ENCODE results near the gene IPO8.

Gene IPO8

GRCh38 chr12:30587782-30588181, 107.9 kb downstream of the IPO8 start:
- H2AFZ ChIP-seq (ENCODE audit: low read length) = no peak overlapping the region
- H3K36me3 ChIP-seq (replicated peaks; ENCODE audit: insufficient read depth, low read length) = no peaks in the 10 kb centered on the region
- H3K9me3 ChIP-seq (replicated peaks; ENCODE audit: insufficient read depth, low read length) = no peaks in the 10 kb centered on the region
- H3K79me2 ChIP-seq (ENCODE audit: low read length) = no peaks in the 10 kb centered on the region
- H3K27ac ChIP-seq (ENCODE audit: low read length) = no peak overlapping the region
- H3K4me2 ChIP-seq (ENCODE audit: low read depth, low read length) = no peak overlapping the region
- no peak overlapping the region for H3K9ac ChIP-seq (ENCODE audit: low read length)
- H3K9me2 ChIP-seq (replicated peaks; ENCODE audit: insufficient read depth, low read length) = no peaks in the 10 kb centered on the region
- H4K20me1 ChIP-seq (ENCODE audit: insufficient read depth, low read length) = no peaks in the 10 kb centered on the region
- no peak overlapping the region for H3K4me3 ChIP-seq (ENCODE audit: low read length)
- H3K27me3 ChIP-seq (replicated peaks; ENCODE audit: insufficient read depth, low read length) = no peaks in the 10 kb centered on the region
- TF ChIP-seq EZH2 (optimal IDR thresholded peaks at IDR 0.05; ENCODE audit: low read depth, low read length) (no peak), CTCF (IDR thresholded peaks at IDR 0.05; ENCODE audit: low read length) (no peak), EZH2phosphoT487 (IDR thresholded peaks at IDR 0.05; ENCODE audit: low read length) (no peak)
- H3F3A ChIP-seq (ENCODE audit: insufficient read depth, low read length) = no peaks in the 10 kb centered on the region
- no peaks in the 10 kb centered on the region for H3K4me1 ChIP-seq (ENCODE audit: low read length)
- no peak for DNase-seq

GRCh38 chr12:30585877-30586276, 109.8 kb downstream of the IPO8 start:
- no peaks in the 10 kb centered on the region for H3K27me3 ChIP-seq (replicated peaks; ENCODE audit: insufficient read depth, low read length)
- TF ChIP-seq EZH2phosphoT487 (IDR thresholded peaks at IDR 0.05; ENCODE audit: low read length) = no peak
- no peak for TF ChIP-seq EZH2 (optimal IDR thresholded peaks at IDR 0.05; ENCODE audit: low read depth, low read length)
- TF ChIP-seq CTCF (IDR thresholded peaks at IDR 0.05; ENCODE audit: low read length) = no peak
- H3K4me3 ChIP-seq (ENCODE audit: low read length) = no peak overlapping the region
- no peaks in the 10 kb centered on the region for H3K4me1 ChIP-seq (ENCODE audit: low read length)
- H2AFZ ChIP-seq (ENCODE audit: low read length) = no peak overlapping the region
- no peak overlapping the region for H3K9ac ChIP-seq (ENCODE audit: low read length)
- no peaks in the 10 kb centered on the region for H3K9me3 ChIP-seq (replicated peaks; ENCODE audit: insufficient read depth, low read length)
- no peak overlapping the region for H3K4me2 ChIP-seq (ENCODE audit: low read depth, low read length)
- no peaks in the 10 kb centered on the region for H4K20me1 ChIP-seq (ENCODE audit: insufficient read depth, low read length)
- no peak for DNase-seq
- H3K79me2 ChIP-seq (ENCODE audit: low read length) = no peaks in the 10 kb centered on the region
- H3K36me3 ChIP-seq (replicated peaks; ENCODE audit: insufficient read depth, low read length) = no peaks in the 10 kb centered on the region
- no peaks in the 10 kb centered on the region for H3K9me2 ChIP-seq (replicated peaks; ENCODE audit: insufficient read depth, low read length)
- H3F3A ChIP-seq (ENCODE audit: insufficient read depth, low read length) = no peaks in the 10 kb centered on the region
- no peak overlapping the region for H3K27ac ChIP-seq (ENCODE audit: low read length)

GRCh38 chr12:30582943-30583342, 112.7 kb downstream of the IPO8 start:
- no peak overlapping the region for H3K27ac ChIP-seq (ENCODE audit: low read length)
- no peaks in the 10 kb centered on the region for H3K36me3 ChIP-seq (replicated peaks; ENCODE audit: insufficient read depth, low read length)
- no peaks in the 10 kb centered on the region for H3K9me3 ChIP-seq (replicated peaks; ENCODE audit: insufficient read depth, low read length)
- no peak overlapping the region for H3K4me3 ChIP-seq (ENCODE audit: low read length)
- no peaks in the 10 kb centered on the region for H3F3A ChIP-seq (ENCODE audit: insufficient read depth, low read length)
- H3K9me2 ChIP-seq (replicated peaks; ENCODE audit: insufficient read depth, low read length) = no peaks in the 10 kb centered on the region
- H2AFZ ChIP-seq (ENCODE audit: low read length) = no peak overlapping the region
- H3K27me3 ChIP-seq (replicated peaks; ENCODE audit: insufficient read depth, low read length) = no peaks in the 10 kb centered on the region
- no peak overlapping the region for H3K4me2 ChIP-seq (ENCODE audit: low read depth, low read length)
- H3K4me1 ChIP-seq (ENCODE audit: low read length) = no peaks in the 10 kb centered on the region
- TF ChIP-seq CTCF (IDR thresholded peaks at IDR 0.05; ENCODE audit: low read length) = no peak
- no peak for TF ChIP-seq EZH2phosphoT487 (IDR thresholded peaks at IDR 0.05; ENCODE audit: low read length)
- TF ChIP-seq EZH2 (optimal IDR thresholded peaks at IDR 0.05; ENCODE audit: low read depth, low read length) = no peak
- H3K9ac ChIP-seq (ENCODE audit: low read length) = no peak overlapping the region
- no peaks in the 10 kb centered on the region for H3K79me2 ChIP-seq (ENCODE audit: low read length)
- H4K20me1 ChIP-seq (ENCODE audit: insufficient read depth, low read length) = no peaks in the 10 kb centered on the region
- DNase-seq = no peak
